ENCODE measurements around the gene ACAP2. TPM values are rescaled to one million over a fixed set of nuclear protein-coding genes. Genes with fewer than 3 reads are reported as not detected.

ACAP2 gene
- total RNA-seq, 1 donor = 92.3 TPM

- no peak for DNase-seq (ENCODE audit: low read depth)
Measured at GRCh38 chr3:195257454-195258448, 185.1 kb downstream of the ACAP2 start.

GRCh38 chr3:195256639-195257453 is 186.0 kb downstream of the ACAP2 start:
- H3K4me3 ChIP-seq (ENCODE audit: low read depth, low read length) = no peak overlapping the region
- TF ChIP-seq, protein P1, sequence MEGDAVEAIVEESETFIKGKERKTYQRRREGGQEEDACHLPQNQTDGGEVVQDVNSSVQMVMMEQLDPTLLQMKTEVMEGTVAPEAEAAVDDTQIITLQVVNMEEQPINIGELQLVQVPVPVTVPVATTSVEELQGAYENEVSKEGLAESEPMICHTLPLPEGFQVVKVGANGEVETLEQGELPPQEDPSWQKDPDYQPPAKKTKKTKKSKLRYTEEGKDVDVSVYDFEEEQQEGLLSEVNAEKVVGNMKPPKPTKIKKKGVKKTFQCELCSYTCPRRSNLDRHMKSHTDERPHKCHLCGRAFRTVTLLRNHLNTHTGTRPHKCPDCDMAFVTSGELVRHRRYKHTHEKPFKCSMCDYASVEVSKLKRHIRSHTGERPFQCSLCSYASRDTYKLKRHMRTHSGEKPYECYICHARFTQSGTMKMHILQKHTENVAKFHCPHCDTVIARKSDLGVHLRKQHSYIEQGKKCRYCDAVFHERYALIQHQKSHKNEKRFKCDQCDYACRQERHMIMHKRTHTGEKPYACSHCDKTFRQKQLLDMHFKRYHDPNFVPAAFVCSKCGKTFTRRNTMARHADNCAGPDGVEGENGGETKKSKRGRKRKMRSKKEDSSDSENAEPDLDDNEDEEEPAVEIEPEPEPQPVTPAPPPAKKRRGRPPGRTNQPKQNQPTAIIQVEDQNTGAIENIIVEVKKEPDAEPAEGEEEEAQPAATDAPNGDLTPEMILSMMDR (IDR thresholded peaks at IDR 0.05; ENCODE audit: insufficient read depth, low read length) = no peak
- DNase-seq (ENCODE audit: low read depth) = no peak

More at GRCh38 chr3:195257454-195258448, 185.1 kb downstream of the ACAP2 start:
- TF ChIP-seq, protein P1 (IDR thresholded peaks at IDR 0.05; ENCODE audit: insufficient read depth, low read length) = no peak
- no peak overlapping the region for H3K4me3 ChIP-seq (ENCODE audit: low read depth, low read length)

DNA sequence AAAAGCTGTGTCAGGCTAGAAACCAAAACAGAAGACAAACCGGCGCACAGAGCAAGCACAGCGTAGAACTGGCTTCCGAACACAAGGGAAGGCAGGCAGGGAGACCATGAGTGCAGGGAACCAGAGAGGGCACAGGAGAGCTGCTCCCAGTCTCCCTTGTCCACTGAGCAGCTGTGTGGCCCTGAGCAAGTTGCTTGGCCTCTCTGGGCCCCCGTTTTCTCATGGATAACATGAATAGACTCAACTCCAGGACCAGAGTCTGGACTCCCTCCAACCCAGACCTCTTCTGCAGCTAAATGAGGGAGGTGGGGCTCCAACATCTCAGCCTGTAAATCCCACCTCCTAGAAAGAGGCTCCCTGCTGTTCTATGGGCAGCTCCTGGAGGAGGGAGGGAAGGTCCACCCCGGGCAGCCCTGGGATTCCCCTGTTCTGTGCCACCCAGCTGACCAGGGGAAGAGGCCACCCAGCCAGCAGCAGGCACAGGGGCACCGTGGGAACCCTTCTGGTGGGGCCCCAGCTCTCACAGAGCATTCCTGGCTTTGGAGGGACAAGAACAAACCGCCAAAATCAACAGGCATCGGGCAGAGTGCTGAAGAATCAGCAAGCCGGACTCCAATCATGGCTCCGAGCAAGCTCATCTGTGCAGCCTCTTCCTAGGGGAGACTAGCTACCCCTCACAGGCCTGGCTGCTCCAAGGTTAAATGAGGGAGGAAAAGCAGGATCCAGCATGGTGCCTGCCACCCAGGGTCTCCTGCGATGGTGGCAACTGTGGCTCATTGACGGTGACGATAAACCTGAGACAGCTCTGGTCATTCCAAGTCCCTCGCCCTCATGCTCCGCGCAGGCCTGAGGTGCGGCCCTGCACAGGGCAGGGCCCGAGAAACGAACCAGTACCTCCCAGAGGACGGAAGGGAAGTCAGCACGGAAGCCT is 187.0 kb downstream of the ACAP2 start:
- TF ChIP-seq, protein P1 (IDR thresholded peaks at IDR 0.05; ENCODE audit: insufficient read depth, low read length) = no peak
- H3K4me3 ChIP-seq (ENCODE audit: low read depth, low read length) = no peak overlapping the region
- DNase-seq (ENCODE audit: low read depth) = no peak

GRCh38 chr3:195255176-195255500 is 187.7 kb downstream of the ACAP2 start:
- no peak for DNase-seq (ENCODE audit: low read depth)
- TF ChIP-seq, protein P1 (IDR thresholded peaks at IDR 0.05; ENCODE audit: insufficient read depth, low read length) = no peak
- no peak overlapping the region for H3K4me3 ChIP-seq (ENCODE audit: low read depth, low read length)

DNA sequence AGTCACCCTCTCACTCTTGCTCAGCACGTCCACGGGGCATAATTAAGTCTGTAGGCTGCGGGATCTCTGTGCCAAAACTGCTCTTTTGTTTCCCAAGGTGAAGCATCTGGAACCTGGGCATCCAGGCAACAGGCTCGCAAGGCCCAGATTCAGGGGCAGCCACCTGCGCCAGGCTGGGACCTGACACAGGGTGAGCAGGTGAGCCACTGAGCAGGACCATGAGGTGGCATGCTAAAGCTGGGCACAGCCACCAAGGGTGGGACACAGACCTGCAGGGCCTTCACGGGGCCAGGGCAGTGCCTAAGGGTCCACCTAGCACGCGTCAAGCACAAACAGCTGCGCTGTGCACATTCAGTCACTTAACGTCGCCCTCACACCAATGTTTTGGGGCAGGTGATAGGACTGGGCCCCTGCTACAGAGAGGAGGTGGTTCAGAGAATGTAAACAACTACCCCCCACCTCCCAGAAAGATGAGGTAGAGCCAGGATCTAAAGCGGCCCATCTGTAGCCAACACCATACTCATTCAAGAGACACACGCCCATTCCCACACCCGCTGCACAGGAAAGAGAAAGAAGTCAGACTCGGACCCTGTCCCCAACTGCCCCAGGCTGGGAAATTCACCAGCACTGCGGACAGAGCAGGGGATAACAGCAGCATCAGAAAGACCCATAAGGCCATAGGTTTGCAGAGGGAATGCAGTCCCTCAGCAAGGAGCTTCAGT is 188.2 kb downstream of the ACAP2 start:
- TF ChIP-seq, protein P1 (IDR thresholded peaks at IDR 0.05; ENCODE audit: insufficient read depth, low read length) = no peak
- no peak for DNase-seq (ENCODE audit: low read depth)
- no peak overlapping the region for H3K4me3 ChIP-seq (ENCODE audit: low read depth, low read length)
